NCI-H187 treated with DMSO at 0.1 percent for 48 hours (cell line): ENCODE measurements around the gene PARP16.

ENCODE experiments used
- DNase-seq: peaks from one replicate; lab custom pipeline; 2025; lab: John Stamatoyannopoulos, UW

Gene PARP16

GRCh38 chr15:65311760-65312159, 25.1 kb upstream of the PARP16 start:
- DNase-seq, result no peak

- no peak for DNase-seq
Observed at GRCh38 chr15:65310431-65311137, 23.9 kb upstream of the PARP16 start.

DNA sequence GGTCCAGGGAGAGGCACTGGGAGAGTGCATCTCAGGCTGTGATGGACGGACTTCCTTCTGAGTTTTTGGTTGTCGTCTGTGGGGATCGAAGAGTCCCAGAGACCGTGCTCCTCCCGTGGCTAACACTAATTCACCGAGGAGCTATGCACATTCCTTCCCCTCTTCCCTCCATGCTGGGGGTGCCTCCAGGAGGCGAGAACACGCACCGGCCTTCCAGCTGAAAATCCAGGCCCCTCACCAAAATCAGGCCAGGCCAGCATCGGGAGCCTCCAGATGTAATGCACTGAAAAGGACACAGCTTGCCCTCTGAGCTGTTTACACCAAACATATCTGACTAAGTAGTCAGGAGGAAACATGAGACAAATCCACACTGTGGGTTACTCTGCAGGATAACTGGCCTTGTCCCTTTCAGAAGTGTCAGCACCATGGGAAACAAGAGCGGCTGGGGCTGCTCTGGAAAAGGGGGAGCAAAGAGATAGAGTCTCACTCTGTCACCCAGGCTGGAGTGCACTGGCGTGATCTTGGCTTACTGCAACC, 23.3 kb upstream of the PARP16 start:
- no peak for DNase-seq

DNA sequence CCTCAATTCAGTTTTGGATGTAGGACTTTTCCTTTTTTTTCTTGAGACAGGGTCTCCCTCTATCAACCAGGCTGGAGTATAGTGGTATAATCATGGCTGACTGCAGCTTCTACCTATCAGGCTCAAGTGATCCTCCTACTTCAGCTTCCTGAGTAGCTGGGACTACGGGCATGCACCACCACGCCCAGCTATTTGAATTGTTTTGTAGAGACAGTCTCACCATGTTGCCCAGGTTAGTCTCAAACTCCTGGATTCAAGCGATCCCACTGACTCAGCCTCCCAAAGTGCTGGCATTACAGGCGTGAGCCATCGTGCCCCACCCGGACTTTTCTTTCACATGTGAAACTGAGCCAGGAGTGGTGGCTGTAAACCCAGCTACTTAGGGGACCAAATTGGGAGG, 21.3 kb upstream of the PARP16 start:
- no peak for DNase-seq

DNA sequence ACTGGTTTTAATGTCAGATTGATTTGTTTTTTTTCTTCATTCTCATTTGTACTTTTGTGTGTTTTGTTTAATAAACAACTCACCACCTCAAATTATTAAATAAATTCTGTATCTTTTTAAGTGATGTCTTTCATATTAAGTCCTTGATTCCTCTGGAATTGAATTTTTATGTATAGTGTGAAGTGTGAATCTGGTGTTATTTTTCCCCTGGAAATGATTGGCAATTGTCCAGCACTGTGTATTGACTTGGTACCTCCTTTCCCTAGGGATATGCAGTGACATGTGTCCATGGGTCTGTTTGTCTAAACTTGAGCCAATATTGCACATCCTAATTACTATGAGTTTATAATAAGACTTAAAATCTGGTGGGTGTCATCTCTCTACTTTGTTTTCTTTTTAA, 19.9 kb upstream of the PARP16 start:
- no peak for DNase-seq

DNA sequence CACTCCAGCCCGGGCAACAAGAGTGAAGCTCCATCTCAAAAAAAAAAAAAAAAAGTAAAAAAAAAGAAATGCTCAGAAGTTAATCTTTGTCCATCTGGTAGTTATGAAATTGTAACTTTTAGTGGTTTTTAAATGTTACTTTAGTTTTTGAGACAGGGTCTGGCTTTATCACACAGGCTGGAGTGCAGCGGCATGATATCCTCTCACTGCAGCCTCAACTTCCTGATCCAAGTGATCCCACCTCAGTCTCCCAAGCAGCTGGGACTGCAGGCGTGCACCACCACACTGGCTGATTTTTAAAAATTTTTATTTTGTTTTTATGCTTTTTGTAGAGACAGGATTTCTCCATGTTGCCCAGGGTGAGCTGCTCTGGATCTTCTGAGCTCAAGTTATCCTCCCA, 19.1 kb upstream of the PARP16 start:
- no peak for DNase-seq

DNA sequence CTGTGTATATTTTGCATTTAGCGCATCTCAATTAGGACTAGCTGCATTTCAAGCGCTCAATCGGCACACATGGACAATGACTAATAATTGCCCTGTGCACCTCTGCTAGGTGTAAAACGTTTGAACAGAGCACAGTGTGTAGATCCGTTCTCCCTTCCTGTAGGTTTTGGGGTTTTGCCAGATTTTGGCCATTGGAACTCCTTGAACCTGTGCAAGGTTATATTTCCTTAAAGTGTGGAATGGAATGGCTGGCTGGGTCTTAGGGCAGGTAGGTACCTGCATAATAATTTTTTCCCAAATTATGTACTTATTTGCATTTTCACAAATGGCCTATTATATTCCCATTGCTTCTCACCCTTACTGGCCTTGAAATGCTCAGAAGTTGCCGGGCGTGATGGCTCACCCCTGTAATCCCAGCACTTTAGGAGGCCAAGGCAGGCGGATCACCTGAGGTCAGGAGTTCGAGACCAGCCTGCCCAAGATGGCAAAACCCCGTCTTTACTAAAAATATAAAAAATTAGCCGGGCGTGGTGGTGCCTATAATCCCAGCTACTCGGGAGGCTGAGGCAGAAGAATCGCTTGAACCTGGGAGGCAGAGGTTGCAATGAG, 18.6 kb upstream of the PARP16 start:
- no peak for DNase-seq

DNA sequence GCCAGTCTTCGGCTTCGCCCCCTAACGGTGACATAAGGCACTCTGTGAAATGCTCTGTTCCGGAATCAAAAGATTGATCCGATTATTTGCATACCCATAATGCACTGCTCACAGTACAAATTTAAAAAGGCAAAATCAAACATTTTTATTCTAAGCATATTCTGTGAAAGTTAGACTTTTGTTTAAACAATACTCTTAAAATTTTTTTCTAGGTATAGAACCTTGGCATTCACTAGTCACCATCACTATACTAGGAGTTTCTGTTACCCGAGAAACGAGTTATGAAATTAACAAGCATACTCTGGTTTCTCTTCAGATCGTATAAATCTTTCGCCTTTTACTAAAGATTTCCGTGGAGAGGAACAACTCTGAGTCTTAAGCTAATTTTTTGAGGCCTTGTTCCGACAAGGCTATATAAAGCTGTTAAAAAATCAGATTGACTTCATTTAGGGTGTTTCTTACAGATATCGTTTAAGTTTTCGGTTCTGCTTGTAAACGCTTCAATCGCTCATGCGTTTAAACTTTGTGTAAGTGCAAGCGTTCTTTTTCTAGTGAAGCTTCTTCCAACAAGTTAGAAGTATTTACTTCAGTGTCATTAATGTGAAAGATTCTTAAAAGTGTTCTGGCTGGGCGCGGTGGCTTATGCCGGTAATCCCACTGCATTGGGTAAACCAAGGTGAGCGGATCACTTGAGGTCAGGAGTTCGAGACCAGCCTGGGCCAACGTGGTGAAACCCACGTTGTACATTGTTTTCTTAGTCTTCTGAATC, 17.9 kb upstream of the PARP16 start, which contains the start of gene RNU5B-1:
TSS of gene RNU5B-1 (plus strand) at position 297 of the 769 bp plus-strand sequence.
- no peak for DNase-seq

- no peak for DNase-seq
Observed at GRCh38 chr15:65303687-65304380, 17.2 kb upstream of the PARP16 start.

GRCh38 chr15:65302061-65302460, 15.4 kb upstream of the PARP16 start:
- no peak for DNase-seq

GRCh38 chr15:65300924-65301441, 14.3 kb upstream of the PARP16 start:
- DNase-seq, result no peak

DNA sequence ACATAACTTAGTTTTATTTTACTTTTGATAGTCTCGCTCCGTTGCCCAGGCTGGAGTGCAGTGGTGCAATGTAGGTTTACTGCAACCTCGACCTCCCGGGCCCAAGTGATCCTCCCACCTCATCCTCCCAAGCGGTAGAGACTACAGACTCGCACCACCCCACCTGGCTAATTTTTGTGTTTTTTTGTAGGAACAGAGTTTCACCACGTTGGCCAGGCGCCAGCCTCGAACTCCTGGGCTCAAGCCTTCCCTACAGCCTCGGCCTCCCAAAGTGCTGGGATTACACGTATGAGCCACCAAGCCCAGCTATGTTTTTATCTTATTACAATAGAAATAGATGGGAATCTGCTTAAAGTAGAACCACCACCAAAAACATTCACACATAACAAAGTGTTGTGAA, 12.0 kb upstream of the PARP16 start:
- DNase-seq, result no peak

DNA sequence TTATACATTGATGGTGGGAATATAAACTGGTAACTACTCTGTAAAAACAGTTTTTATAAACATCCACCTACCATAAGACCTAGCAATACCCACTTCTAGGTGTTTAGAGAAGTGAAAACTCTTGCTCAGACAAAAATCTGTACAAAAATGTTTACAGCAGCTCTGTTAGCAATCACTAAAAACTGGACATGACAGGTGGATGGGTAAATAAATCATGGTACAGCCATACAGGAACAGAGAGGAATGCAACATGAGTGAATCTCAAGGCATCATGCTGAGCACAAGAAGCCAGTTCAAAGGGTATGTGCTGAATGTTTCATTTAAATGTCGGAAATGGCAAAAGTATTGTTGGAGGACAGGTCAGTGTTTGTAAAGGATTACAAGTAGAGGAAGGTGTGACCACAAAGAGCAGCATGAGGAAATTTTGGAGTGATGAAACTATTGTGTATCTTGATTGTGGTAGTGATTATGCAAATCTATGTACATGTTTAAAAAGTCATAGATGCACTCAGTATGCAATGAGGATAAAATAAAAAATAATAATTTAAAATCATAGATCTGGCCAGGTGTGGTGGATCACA, 6.3 kb upstream of the PARP16 start:
- DNase-seq, result no peak

- no peak for DNase-seq
Observed at GRCh38 chr15:65290228-65290627, 3.5 kb upstream of the PARP16 start.

GRCh38 chr15:65289261-65289854, 2.7 kb upstream of the PARP16 start:
- no peak for DNase-seq

DNA sequence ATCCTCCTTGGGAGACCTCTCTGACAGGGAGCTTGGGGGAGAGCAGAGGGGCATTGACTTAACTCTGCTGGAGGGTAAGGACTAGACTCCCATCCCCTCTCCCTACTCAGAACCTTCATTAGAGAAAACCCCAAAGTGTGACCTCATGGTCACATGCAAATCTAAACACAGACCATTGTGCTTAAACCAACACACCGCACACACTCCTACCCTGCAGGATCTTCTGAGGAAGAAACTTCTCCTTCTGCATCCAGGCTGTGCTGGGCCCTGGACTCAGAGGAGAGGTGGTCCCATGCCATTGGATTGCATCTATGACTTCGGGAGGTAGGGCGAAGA, 805 bp upstream of the PARP16 start:
- no peak for DNase-seq

GRCh38 chr15:65286069-65286703, 497 bp downstream of the PARP16 start:
- DNase-seq, result no peak

DNA sequence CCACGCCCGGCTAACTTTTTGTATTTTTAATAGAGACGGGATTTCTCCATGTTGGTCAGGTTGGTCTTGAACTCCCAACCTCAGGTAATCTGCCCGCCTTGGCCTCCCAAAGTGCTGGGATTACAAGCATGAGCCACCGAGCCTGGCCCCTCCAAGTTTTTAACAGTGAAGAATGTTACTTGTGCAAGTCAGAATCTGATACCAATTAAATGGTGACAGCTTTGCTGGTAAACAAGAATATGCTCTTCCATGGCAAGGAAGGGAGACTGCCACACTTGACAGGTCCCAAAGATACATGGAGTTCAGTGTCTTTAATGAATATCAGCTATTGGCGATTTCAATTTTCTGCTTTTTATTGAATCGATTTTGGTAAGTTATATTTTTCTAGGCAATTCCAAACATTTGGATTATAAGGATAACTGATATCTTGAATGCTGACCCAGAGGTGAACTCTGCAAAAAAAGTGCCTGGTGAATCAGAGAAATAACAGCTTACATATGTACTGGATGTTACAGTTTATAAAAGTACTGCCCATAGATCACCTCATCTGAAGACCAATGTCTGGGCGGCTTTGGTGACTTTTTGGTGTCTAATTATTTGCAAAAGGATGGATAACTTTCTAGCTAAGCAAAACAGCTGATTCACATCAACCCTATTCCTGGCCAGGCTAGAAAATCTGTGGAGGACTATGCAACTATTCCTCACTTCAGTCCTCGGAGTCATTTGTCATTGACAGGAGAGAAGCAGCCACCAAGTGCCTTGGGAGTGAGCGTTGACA, 1.2 kb downstream of the PARP16 start:
- DNase-seq, result no peak

DNA sequence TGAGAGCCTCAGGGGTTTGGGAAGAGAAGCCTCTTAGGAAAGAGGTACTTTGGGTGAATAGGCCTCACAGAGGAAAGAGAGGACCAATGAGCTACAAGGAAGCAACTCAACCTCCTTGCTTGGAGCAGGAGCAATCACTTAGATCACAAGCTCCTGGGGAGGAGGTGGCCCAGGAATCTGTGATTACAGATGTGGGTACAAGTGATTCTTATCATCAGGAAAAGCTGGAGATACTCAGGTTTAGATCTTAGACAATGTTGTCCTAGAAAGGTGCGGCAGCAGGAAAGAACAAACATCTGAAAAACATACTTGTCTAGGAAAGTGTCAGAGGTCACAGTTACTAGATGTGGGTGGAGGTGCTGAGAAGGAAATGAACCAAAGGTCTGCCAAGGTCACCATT, 8.2 kb downstream of the PARP16 start:
- DNase-seq, result no peak

GRCh38 chr15:65277015-65277414, 9.7 kb downstream of the PARP16 start:
- no peak for DNase-seq
